A549 (cell line): ENCODE data around the gene HS3ST3B1.

Experiments
- CBX2 ChIP-seq: fragments of 200-600 bp; sonication (generic); IDR thresholded peaks from 2 replicates; pipeline ENCODE4 v1.6.1; 2016; ENCODE audit warnings: low read depth, mild to moderate bottlenecking, borderline replicate concordance
- CHD2 ChIP-seq: fragments of 150-350 bp; IDR thresholded peaks from 2 replicates; pipeline ENCODE4 v1.6.1; 2014; ENCODE audit warnings: low read length; ENCODE audit not compliant: partially characterized antibody
- CTCF ChIP-seq: fragments of >200 bp; sonication (Bioruptor Twin); formaldehyde crosslinking; IDR thresholded peaks from 3 replicates; pipeline ENCODE4 v1.5.1; 2016
- KDM5A ChIP-seq: fragments of 200-600 bp; sonication (generic); IDR thresholded peaks from 2 replicates; pipeline ENCODE4 v1.6.1; 2016; ENCODE audit warnings: antibody characterized with exemption, mild to moderate bottlenecking
- MAX ChIP-seq: IDR thresholded peaks from 2 replicates; pipeline ENCODE4 v1.6.1; 2012
- MYC ChIP-seq: IDR thresholded peaks from 2 replicates; pipeline ENCODE4 v1.6.1; 2012; ENCODE audit warnings: mild to moderate bottlenecking, inconsistent platforms, low read length, improper control_type of control experiment, borderline replicate concordance
- NFE2L2 ChIP-seq: fragments of 150-350 bp; conservative IDR thresholded peaks from 2 replicates; pipeline ENCODE4 v1.6.1; 2014; ENCODE audit warnings: low read length
- PHF8 ChIP-seq: fragments of 200-600 bp; sonication (generic); IDR thresholded peaks from 2 replicates; pipeline ENCODE4 v1.6.1; 2016; ENCODE audit warnings: low read depth, mild to moderate bottlenecking, antibody characterized with exemption, moderate library complexity, borderline replicate concordance
- POLR2A ChIP-seq: IDR thresholded peaks from 2 replicates; pipeline ENCODE4 v1.6.1; 2012; ENCODE audit warnings: mild to moderate bottlenecking, low read length
- RFX5 ChIP-seq: fragments of 450-650 bp; IDR thresholded peaks from 2 replicates; pipeline ENCODE4 v1.7.1; 2014; ENCODE audit warnings: antibody characterized with exemption, mild to moderate bottlenecking, moderate library complexity
- ZC3H11A ChIP-seq: fragments of 450-650 bp; IDR thresholded peaks from 2 replicates; pipeline ENCODE4 v1.6.1; 2014; ENCODE audit warnings: antibody characterized with exemption, mild to moderate bottlenecking

GRCh38 chr17:14304773-14305517 lies 4.1 kb downstream of the HS3ST3B1 start:
- no peak for TF ChIP-seq CTCF
- TF ChIP-seq MYC = no peak
- TF ChIP-seq PHF8 = no peak
- no peak for TF ChIP-seq KDM5A
- TF ChIP-seq ZC3H11A = no peak
- no peak for TF ChIP-seq RFX5
- no peak for TF ChIP-seq POLR2A
- TF ChIP-seq MAX = no peak
- no peak for TF ChIP-seq CHD2
- TF ChIP-seq CBX2 = no peak
- TF ChIP-seq NFE2L2 = no peak
